Smooth muscle cell of the brain vasculature (primary cell): ENCODE measurements around the gene C1QL2.

Experiments used
- DNase-seq: peaks from one replicate; pipeline ENCODE4 v3.0.0-alpha.2; 2012; ENCODE audit warnings: low read depth, low spot score

Gene C1QL2

DNA sequence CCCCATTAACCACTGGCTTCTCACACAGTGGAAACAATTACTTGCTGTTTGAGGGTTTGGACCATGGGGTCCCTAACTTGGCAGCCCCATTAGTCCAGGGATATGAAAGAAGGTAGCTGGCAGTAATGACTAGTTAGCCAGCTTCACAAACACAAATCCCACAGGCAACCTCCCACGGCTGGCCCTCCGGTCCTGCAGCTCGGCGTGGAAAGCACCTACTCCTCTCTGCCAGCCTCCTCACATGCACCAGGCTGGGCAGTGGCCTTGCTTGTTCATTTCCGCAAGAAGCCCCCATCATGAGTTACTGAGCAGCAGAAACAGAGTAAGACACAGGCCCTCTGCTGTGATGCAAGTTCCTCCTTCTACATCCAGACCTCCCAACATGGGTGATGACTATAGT is 13.7 kb downstream of the C1QL2 start:
- no peak for DNase-seq

DNA sequence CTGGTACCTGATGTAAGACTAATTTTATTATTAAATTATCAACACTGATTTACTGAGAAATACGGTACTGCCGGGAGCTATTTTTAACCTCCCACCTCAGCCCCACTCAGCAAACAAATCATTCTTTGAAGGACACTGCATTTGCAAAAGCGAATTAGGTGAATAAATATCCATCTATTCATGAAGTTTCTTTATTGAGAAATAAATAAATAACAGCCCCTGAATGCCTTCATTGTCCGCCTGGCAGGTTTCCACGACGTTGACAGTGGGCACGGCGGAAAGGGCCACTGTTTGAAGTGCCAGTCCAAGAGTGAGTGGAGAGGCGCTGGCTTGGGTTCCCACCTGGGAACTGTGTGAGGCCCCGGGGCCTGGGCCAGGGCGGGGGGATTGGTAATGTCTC is 15.7 kb downstream of the C1QL2 start:
- DNase-seq: no peak

DNA sequence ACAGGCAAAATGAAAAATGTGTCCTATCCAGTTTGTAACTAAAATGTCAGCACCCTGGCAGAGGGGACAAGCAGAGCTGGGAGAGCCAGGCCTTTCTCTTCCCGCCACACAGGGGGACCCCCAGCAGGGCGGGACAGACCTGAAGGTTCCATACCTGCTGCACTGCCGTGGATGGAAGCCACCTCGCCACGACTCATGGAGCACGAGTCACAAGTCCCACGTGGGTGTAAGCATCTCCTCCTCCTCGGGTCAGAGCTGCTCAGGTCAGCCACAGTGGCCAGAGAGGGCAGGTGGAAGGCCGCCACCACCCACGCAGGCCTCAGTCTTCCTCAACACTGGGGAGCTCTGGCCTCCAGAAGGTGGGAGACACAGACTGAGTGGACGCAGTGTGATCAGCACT is 21.0 kb downstream of the C1QL2 start:
- no peak for DNase-seq

DNA sequence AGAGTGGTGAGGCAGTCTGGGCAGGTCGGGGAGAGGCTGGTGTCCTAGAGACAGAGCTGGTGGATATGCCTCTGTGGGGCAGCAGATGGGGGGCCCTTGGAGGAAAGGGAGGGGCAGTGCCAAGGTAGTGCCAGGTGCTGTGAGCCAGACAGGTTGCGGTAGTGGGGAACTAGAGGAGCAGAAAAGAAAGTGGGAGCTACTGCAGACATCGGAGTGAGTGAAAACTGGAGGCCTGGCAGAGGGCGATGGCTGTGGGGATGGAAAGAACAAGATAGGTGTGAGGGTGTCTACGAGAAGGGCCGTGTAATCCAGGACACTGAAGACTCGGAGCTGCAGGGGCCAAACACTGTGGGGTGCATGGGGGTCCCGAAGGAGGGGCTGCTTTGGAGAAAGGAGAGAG is 21.7 kb downstream of the C1QL2 start:
- no peak for DNase-seq

DNA sequence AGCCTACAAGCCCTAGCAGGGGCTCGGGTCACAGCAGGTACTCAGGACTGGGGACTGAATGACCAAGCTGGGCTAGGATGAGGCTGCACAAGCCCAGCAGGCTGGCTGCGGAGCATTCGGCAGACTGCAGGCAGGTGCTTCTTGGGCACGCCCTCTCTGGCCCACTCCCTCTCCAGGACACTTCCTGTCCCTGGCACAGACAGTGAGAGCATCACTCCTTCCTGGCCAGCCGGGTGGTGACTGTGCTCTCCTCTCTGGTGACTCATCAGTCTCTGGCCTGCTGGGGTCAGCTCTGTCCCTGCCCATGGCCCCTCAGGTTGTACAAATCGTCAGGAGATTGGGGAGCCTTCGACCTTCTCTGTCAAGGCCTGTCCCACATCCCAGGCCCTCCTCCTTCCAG is 22.5 kb downstream of the C1QL2 start:
- DNase-seq: no peak

DNA sequence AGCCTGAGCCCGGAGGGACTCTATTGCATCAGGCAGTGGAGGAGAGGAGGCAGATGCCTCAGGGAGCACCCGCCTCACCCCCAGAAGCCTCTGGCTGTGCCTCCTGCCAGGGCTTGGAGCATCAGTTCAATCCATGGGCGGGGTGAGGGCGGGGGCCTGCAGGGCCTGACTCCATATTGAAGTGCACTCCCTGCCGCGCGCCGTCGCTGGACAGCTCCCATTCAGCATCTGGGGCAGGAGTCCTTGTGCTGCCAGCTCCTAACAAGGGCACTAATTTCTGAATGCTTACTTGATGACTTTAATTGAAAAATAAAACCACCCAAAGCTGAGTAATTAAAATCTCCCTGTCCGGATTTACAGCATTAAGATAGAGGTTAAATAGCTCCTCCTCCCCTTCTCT is 23.8 kb downstream of the C1QL2 start:
- no peak for DNase-seq

DNA sequence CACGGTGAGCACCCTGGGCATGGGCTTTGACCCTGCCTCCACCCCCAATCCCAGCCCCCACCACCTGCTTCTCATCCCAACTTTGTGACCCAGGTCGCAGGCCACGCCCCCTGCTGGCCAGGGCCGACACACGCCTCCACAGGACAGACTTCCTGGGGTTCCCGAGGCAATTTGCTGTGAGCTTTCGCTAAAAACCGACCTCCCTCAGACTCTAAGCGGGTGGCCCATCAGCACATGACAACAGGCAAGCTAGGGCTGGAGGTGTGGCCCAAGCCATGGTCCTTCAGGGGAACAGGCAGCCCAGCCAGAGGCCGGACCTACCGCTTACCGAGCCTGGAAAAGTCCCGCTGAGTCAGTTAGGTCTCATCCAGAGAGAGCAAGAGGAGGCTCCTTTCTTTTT is 31.9 kb downstream of the C1QL2 start:
- DNase-seq: no peak

DNA sequence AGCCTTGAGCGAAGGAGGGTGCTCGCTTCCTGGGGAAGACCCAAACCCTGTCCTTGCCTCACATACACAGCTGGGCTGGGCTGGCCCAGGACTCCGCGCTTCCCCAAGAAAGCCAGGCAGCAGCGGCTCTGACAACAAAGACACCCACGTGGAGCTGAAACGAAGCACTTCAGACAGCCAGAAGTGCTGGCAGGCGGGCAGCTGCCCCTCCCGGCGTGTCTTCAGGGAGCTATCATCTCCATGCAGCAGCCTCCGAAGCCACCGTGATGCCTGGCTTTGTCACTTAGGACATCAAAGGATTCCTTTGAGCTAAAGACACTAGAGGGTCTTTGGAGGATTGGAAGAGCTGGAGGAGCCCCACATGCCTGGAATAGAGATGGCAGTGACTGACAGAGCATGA is 35.2 kb downstream of the C1QL2 start:
- DNase-seq: no peak

DNA sequence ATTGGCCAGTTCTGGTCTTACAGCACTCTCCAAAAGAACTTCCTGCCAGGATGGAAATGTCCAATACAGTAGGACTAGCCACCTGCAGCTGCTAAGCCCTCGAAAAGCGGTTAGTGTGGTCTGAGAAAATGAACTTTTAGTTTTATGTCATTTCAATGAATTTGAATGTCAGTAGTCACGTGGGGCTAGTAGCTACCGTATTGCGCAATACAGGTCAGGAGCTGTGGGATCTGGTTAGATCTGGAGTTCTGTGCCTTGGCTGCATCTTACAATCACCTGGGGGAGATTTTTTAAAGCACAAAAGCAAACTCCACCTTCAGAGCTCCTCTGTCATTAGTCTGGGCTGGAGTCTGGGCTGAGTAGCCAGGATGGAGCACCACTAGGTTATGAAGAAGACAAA is 35.9 kb downstream of the C1QL2 start:
- no peak for DNase-seq

DNA sequence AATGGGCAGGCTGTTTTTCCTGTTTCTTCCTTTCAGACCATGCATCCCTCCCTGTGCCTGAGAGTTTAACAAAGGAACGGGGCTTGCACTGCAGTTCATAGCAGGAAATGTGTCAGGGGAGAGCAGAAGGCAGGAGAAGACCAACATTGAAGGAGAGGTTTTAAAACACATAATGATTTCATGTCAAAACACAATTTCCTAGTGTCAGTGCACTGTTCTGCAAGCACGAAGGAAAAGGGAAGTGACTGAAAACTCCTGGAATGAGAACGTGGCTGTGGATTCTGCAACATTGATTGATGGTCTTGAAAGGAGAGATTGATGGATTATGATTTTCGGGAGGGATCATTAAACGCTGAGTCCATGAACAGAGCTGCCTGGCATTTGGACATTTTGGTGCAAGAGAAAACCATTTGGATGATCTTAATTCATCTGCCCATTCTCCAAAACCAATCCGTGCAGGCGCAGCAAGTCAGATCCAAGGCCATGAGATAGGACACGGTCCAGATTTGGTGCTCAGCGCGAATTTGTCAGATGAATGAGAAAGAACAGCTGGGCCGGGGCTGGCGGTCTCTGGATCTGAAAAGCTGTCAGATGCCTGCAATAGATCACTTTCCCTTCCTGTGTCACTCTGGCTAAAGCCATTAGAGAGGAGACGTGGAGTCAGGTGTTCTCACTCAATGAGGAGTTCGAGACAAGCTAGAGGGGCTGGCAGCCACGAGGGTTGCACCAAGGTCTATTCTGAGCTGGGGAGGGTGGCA is 38.4 kb downstream of the C1QL2 start:
- DNase-seq: no peak

DNA sequence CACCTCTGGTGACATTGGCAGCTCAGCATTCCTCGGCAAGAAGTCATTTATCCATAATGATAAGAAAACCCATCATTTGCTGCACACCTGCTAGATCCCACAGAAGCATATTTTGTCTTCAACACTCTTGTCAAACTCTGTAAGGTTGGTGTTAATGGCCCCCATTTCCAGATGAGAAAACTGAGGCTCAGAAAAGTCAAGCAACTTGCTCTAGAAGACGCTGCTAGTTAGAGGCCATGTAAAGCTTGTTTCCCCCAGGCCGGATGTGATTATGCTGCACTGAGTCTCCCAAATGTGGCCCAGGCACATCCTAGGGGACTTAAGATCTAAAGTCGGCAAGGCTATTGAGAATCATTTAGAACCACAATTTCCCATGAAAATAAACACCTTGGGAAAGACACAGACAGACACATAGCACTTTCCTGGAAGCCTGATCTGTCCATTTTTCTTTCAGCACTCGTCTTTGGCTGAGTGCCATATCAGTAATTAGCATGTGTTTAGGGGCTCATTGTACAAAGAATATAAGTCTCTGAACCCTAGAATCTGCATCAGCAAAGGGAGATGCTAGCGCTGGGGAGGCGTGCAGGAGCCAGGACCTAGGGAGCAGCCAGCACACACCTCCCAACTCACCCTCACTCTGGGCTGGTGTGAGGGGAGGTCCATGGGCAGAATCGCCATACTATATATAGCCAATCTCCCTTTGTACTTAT is 39.3 kb downstream of the C1QL2 start:
- DNase-seq: no peak

DNA sequence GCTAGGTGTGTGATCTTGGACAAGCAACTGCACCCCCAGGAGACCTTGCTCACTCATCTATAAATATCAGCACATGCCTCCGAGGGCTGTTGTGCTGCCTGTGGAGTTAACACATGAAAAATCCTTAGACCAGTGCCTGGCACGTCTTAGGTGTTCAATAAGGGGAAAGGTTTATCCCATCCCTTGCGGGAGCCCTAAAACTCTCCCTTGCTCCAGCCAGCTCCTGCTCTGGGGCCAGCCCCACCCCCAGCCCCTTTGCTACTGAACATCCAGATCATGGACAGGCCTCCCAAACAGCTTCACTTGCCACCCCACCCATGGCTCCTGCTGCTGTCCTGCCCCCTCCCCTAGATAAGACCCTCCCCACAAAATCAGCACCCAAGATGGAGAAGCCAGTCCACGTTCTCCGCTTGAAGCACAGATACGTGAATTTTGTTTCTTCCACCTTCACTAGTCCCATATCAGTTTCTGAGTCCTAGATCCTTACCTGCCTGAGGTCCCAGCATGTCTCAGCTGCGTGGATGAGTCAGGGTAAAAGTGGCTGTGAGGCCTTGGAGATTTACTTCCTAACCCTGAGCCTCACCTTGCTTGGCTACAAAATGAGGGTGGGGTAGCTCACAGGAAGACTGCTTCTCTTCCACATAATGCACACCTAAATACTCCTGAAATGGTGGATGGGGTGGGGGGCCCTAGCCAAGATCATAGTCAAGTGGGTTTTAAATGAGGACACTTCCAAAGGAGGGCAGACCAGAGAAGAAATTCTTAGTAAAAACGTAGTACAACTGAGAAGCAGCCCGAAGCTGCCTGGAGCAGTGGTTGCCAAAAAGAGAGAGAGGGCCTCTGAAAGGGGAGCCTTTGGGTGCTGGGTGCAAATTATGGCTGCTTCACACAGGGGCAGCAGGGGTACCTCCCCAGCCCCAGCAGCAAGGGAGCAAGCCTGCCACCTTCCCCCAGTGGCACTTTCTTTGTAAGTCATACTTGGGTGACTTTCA is 40.4 kb downstream of the C1QL2 start:
- DNase-seq: no peak

DNA sequence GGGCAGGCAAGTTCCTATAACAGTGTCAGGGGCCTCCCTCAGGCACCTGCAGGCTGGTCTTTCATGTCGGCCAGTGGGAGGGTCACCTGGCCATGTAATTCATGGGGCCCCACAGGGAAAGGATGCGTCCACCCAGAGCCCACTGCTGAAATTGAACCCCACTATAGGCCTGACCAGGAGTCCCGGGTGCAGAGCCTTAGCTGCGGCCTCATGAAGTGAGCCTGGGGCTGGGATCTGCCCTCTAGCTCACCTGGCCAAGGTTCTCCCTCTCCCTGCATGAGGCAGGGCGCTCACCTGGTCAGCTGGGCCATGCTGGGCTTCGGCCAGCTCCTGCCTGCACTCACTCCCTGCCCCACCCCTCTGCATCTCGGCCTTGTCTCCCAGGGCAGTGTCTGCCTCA is 41.1 kb downstream of the C1QL2 start:
- DNase-seq: no peak

DNA sequence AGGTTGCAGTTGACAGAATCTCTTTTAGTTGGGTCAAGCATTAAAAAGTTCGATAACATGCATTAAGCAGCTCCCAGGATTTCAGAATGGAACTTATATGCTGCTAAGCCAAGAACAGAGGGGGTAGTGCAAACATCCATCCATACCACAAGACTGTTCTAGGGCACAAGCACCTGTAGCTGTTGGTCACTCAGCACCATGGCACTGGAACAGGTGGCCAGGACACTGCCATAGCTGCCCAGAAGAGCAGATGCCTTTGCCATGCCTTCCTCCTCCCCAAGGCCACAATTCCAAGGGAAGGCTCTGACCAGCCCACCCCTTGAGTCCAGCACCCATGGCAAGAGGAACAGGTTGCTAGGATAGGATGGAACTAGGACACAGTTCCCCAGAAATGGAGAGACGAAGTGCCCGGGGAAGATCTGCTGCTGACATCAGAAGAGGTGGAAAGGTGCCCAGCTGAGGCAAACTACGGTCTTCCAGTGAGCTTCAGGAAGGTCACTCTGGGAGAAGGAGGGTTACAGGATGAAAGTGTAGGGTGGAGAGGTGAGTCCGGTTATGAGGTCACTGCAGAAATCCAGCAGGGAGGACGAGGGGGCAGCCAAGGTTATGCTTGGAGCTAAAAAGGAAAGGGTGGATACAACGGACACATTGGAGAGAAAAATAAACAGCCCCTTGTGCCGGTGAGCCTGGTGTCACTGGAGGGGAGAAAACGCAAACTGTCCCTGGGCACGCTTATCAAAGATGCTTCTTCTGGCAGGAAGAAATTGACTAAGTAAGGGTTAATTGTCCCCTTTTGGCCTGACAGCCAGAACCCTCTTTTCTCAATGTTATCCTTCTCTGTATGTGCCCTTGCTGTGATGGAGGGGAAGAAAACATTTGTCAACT is 41.9 kb downstream of the C1QL2 start:
- DNase-seq: no peak

DNA sequence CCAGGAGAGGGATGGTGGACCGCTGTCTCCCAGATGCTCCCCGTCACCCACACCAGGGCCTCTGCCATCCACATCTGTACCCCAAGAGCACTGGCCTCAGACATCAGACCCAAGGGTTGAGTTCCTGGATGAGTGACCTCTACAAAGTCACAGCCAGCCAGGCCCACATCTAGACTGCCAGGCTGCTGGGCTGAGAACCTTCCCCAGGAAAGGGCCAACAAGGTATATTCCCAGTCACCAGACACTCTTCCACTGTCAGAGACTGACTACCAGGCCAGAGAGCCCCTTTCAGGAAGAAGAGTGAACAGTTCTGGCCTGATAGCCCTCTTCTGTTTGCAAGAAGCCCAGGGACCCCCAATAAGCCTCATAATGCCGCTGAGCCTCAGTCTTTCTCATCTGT is 44.3 kb downstream of the C1QL2 start:
- no peak for DNase-seq

DNA sequence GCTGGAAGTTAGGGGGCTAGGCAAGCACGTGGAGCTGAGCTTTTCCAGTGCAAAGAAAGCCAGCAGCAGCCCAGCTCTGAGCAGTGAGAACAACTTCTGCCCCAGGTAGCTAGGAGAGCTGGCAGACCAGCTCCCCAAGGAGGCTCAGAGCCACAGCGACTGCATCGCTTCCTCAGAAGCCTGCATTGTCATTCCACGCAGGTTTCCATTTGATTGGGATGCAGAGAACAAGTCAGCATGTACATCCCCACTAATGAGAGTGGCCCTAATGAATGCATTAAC is 45.1 kb downstream of the C1QL2 start:
- no peak for DNase-seq

DNA sequence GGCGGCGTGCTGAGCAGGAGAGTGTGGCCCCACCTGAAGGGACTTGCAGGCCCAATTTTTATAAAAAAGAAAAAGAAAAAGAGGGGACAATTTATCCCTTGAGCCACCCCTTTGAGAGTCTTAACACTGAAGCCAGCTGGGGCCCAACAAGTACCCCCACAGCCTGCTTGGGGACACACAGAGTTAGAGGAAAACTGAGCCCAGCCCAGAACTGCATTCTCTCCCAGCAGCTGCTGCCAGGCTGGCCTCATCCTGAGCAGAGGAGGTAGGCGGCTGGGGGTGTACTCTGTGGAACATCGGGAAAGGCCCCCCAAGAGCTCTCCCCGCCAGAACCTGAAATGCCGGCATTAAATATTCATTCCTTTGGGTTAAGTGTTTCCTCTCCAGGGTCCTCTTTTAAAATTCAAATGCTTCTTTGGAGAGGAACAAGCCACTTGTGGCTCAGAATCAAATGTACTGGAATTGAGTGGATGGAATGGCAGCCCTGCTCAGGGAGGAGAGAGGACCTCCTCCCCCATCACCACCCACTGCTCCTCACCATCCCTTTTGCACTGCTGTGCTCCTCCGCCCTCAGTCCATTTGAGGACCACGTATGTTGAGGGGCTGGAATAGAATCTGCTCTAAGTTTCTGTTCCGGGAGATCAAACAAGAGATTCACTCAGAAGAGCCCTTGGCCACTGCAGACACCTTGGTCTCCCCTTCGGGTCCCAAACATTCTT is 45.6 kb downstream of the C1QL2 start:
- no peak for DNase-seq

DNA sequence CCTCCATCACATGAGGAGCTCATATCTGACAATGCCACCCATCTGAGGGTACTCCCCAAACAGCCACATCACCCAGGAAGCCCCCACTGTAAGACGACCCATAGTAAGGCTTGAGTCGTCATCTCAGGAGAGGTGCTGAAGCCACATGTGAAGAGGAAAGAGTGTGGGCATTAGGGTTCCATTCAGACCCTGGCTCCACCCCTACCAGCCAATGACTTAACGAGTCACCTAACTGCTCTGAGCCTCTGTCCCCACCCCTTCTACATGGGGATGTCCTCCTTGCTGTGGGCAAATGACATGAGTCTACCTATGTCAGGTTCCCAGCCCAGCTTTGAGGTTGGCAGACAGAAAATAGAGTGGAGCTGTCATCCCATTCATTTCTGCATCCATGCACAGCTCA is 46.3 kb downstream of the C1QL2 start:
- DNase-seq: no peak

DNA sequence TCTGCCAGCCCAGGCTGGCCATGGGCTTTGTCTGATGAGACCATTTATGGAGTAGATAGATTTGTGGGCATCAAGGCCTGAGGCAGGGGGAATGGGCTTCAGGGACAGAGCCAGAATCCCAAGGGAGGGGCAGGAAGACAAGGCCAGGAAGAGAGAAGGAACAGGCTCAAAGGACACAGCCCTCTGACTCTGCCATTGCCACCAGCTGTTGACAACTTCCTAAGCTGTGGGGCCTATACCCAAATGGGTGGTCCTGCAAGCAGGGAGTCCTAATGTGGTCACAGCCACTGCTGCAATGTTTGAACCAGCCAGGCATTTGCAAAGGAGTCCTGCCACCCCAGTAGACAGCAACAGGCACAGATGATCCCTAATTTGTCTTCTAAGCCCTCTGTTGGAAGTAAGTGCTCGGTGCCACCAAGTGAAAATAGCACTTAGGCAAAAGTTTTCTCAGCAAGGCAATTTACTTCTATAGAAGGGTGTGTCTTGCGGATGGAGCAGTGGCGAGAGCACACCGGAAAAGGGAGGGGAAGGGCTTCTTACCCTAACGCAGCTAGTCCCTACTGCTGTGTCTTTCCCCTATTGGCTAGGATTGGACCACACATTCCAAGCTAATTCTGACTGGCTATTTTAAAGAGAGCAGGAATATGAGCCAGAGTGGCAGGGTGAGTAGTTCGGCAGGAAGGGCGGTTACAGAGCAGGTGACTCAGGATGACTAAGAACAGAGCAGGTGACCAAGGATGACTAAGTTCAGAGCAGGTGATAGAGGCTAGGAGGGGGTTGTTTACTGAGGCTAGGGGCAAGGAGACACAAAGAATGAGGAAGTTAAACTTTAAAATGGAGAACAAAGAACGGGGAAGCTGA is 47.2 kb downstream of the C1QL2 start:
- no peak for DNase-seq

DNA sequence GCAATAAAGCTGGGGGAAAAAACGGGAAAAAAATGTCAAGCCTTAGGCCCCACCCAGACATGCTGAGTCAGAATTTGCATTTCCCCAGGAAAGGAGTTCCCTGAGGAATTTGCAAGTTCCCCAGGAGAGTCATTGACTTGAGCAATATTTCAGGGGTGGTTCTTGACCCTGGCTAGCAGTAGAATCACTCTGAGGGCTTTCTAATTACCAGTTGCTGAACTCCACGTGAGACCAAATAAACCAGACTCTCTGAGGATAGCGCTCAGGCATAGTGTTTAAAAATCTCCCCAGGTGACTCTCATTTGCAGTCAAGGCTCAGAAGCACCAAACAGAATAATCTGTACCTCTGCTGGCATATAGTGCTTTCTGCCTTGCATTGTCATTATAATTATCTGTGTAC is 48.7 kb downstream of the C1QL2 start:
- no peak for DNase-seq
